Kasumi-1 (cell line): ENCODE data around the gene AP4S1.

ENCODE experiments used
- DNase-seq, 2 experiments: peaks; one replicate each; lab custom pipeline; 2025; lab: John Stamatoyannopoulos, UW

Gene AP4S1

GRCh38 chr14:31006703-31007102, 18.7 kb upstream of the AP4S1 start:
- no peak for DNase-seq

DNA sequence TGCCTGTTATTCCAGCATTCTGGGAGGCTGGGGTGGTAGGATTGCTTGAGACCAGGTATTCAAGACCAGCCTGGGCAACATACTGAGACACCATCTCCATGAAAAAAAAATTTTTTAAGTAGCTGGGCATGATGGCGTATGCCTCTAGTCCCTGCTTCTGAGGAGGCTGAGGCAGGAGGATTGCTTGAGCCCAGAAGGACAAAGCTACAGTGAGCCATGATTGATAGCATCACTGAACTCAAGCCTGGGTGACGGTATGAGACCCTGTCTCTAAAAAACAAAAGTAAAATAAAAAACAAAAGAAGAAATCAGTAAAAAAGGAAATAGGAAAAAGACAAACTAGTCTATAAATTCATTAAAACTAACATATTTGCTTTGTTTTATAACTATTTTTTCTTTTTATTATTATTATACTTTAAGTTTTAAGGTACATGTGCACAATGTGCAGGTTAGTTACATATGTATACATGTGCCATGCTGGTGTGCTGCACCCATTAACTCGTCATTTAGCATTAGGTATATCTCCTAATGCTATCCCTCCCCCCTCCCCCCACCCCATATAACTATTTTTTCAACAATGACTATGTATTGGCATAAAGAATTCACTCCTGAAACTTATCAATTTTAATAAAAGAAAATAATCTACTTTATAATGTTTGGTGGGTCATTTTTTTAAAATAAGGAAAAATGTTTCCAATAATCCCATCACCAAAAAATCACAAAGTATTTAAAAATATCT, 15.4 kb upstream of the AP4S1 start:
- DNase-seq = no peak

- DNase-seq = no peak
Observed at GRCh38 chr14:31010935-31011334, 14.5 kb upstream of the AP4S1 start.

DNA sequence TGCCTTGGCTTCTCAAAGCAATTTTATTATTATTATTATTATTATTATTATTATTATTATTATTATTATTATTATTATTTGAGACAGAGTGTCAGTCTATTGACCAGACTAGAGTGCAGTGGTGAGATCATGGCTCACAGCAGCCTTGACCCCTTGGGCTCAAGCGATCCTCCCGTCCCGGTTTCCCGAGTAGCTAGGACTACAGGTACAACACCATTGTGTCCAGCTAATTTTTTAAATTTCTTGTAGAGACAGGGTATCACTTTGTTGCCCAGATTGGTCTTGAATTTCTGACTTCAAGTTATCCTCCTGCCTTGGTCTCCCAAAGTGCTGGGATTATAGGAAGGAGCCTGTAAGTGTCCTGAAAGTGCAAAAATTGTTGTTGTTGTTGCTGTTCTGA, 11.6 kb upstream of the AP4S1 start:
- no peak for DNase-seq

GRCh38 chr14:31018057-31018645, 7.3 kb upstream of the AP4S1 start:
- DNase-seq = no peak

- DNase-seq = no peak
Observed at GRCh38 chr14:31020834-31021575, 4.4 kb upstream of the AP4S1 start.

DNA sequence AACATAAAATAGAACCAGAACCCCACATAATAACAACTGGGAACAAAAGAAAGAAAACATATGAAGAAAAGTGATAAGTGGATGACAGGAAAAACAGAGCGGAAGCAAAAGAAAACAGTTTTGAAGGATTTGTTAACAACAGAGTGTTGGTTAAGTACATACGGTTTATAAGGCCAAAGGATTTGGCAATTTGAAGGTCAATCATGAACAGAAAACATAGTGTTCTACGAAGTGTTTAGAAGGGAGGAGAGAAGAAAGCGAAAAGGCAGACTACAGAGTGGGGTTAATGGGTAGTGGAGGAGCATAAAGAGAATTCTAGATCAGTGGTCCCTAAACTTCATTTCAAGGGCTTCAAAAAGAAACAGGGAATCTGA, 3.9 kb upstream of the AP4S1 start:
- DNase-seq = no peak

DNA sequence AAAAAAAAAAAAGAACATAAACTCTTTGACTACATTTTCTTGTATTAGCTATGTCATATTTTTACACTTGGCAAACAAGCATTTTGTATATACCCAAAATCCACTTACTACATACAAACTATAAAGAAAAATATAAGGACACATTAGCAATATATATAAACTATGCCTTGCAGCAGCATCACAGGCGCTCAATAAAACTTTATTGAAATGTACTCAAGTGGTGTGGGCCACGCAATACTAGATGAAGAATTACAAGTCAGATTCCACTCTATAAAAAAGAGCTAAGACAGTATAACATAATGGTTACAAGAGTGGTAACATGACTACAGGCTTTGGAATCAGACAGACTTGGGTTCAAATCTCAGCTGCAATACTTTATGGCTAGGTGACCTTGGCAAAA, 3.1 kb upstream of the AP4S1 start:
- DNase-seq = no peak

DNA sequence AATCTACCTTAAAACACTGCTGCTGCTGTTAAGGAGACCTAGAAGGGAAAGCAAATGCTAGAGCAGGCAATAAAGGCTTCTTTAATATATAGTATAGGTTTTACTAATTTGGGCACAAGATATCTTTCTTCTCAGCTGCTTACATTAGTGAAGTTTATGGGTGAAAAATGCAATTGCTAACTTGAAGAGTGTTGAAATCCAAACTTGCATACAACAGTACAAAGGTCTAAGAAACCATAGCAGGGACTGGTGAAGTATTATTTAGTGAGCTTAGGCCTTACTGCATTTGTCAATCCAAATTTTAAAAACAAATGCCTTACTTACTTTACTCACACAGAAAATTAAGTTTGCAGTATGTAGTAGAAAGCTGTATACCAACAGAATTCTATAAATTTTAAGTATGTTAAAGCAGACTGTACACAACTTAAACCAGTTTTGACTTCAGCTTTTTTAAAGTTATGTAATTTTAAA, 1.4 kb upstream of the AP4S1 start:
- DNase-seq = peak in 1 of 2 experiments; percentile 35

DNA sequence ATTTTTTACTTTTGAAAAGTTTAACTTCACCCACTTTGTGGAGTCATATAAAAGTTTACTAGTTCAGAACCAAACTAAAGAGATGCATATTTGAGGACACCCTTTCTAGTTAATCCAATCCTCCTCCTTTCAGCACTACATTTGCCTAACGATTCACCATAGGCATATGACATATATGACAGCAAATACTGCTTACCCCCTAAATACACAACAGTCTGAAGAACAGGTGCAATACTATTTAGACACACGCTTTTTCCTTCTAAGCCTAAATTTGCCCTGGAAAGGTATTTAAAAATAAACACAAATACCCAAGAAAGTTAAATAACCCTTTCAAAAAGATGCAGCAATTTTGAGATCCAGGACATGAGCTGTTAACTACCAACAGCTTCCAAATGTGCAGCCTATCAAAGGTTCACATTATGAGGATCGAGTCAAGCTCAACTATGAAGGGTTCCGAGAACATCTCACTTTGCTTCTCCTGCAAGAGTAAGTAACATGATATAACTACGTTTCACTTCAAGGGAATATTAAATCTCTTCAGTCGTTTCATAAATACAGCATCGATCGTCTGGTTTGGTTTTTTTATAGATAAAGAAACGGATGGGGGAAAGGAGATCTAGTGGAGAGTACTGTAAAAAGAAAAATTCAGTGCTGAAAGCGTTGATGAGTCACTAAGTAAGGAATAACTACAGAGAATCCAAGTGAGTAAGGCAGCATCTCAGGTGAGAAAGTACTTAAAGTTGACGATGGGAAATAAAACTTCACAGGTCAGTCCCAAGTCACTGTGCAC, 677 bp upstream of the AP4S1 start:
- DNase-seq = peak in 1 of 2 experiments; percentile 17

DNA sequence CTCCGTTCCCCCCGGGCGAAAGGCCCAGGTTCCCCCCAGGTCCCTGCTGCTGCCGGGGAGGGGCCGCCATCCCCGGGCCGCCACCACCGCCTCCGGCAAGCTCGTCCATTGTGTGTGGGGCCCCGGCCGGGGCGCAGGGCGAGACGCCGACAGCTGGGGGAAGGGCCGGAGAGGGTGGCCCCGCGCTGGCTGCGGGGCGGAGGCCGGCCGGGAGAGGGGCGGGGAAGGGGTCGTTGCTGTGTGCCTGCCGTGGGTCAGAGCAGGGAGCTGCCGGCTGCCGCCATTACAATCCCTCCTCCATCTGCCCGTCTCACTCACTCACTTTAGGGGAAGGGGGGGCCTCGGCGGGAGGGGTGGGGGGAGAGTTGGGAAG, 614 bp downstream of the AP4S1 start, which contains the start of gene STRN3:
Gene STRN3 (minus strand): TSS at position 303 of the 373 bp plus-strand sequence. CDS start 194 bp downstream, at position 109.
- DNase-seq = no peak

GRCh38 chr14:31026450-31027235, 1.2 kb downstream of the AP4S1 start:
- peak; percentile 93 to 94 for DNase-seq

DNA sequence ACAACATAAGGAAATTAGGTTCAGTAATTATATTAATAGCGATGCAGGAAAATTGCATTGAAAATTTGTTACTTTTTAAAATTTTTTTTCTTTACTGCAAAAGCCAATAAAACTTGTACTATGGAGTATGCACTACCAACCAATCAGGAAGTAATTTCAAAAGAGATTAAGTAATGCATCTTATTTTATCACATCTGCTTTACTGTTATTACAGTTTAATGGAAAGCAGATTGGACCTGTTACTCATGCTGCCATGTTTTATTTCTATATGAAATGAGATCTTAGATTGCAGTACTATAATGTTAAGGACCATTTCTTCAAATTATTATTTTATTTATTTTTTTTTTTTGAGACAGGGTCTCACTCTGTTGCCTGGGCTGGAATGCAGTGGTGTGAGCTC, 2.4 kb downstream of the AP4S1 start:
- DNase-seq = no peak

GRCh38 chr14:31029016-31029970, 3.8 kb downstream of the AP4S1 start:
- no peak for DNase-seq

DNA sequence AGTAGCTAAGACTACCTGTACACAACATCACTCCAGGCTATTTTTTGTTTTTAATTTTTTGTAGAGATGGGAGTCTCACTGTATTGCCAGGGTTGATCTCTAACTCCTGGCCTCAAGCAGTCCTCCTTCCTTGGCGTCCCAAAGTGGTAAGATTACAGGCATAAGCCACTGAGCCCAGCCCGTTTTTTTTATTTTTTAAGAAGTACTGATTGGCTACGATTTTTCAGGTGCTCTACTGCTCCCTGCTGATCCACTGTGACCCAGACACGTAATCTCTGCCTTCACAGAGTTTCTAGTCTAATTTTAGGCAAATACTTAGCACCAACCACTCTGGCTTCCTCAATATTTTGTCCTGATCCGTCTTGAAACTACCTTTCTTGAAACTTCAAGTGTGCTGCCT, 5.0 kb downstream of the AP4S1 start:
- no peak for DNase-seq

DNA sequence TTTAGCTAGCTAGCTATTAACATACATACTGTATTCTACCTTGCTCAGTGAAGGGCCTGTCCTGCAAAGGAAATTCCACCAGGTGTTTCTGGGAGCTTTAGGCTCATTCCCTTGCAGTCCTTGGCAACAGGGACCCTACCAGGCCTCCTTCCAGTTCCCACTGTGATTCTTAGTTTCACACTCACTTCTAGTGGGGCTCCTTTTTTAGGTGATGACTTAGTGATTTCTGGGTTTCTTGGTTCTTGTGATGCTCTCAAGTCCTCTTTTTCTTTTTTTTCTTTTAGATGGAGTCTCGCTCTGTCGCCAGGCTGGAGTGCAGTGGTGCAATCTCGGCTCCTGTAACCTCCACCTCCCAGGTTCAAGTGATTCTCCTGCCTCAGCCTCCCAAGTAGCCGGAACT, 11.1 kb downstream of the AP4S1 start:
- DNase-seq = no peak

GRCh38 chr14:31037709-31038221, 12.3 kb downstream of the AP4S1 start:
- DNase-seq = no peak

DNA sequence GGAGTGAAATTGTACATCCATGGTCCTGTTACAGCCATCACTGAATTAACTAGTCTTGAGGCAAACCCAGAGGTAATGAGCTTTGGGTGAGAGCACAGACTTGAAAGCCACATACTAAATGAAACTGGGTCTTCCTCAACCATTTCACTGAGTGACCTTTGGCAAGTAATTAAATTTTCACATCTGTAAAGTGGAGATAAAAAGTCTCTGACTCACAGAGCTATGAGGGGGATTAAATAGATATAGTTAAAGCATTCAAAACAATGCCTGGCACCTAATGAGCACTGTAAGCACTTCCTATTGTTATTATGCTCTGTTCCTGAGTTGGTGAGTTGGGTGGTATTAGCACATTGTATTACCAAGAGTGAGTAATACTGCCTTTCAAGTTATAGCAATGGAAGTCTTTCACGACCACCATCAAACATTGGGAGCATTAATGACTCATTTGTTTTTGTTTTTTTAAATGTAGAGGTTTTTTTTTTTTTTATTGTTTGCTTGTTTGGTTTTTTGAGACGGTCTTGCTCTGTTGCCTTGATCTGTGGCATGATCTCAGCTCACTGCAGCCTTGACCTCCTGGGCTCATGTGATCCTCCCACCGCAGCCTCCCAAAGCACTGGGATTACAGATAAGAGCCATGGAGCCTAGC, 13.2 kb downstream of the AP4S1 start:
- DNase-seq = no peak

GRCh38 chr14:31042300-31042699, 16.9 kb downstream of the AP4S1 start:
- DNase-seq = no peak
